Measurements from ENCODE around the gene CFAP77.

DNA sequence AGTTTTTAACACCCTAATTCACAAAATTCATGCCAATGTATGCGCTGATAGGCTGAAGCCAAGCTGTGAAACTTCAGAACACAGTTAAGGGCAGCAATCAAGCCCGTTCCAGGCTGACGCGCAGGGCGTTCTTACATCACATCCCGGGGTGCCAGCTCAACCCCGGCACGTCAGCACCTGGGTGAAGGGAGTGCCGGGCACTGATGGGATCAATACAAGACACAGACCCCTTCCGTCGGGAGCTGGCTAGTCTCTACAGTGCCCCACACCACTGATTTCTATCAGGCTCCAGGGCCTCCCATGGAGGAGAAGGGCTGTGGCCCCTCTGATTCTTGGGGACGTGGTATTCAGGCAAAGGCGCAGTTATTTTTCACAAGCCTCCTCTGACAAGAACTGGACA lies 184.4 kb downstream of the CFAP77 start:
- TF ChIP-seq, protein P1, sequence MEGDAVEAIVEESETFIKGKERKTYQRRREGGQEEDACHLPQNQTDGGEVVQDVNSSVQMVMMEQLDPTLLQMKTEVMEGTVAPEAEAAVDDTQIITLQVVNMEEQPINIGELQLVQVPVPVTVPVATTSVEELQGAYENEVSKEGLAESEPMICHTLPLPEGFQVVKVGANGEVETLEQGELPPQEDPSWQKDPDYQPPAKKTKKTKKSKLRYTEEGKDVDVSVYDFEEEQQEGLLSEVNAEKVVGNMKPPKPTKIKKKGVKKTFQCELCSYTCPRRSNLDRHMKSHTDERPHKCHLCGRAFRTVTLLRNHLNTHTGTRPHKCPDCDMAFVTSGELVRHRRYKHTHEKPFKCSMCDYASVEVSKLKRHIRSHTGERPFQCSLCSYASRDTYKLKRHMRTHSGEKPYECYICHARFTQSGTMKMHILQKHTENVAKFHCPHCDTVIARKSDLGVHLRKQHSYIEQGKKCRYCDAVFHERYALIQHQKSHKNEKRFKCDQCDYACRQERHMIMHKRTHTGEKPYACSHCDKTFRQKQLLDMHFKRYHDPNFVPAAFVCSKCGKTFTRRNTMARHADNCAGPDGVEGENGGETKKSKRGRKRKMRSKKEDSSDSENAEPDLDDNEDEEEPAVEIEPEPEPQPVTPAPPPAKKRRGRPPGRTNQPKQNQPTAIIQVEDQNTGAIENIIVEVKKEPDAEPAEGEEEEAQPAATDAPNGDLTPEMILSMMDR (IDR thresholded peaks at IDR 0.05; ENCODE audit: insufficient read depth, low read depth, low read length), result no peak
- no peak for TF ChIP-seq EZH2 (IDR thresholded peaks at IDR 0.05; ENCODE audit: insufficient read depth, low read length)
